ENCODE results near the gene IREB2.

The IREB2 gene

GRCh38 chr15:78550815-78551214 is 112.8 kb downstream of the IREB2 start:
- no peak for DNase-seq (ENCODE audit: low read depth in 2 of 2)
